Effector memory CD4-positive, alpha-beta T cell (primary cell): ENCODE results near the gene IFT81.
A peak's percentile ranks its signal among the peaks of the same experiment; 100 is the strongest.

ENCODE experiments used
- DNase-seq, 3 donors: peaks; one replicate each; pipeline ENCODE4 v3.0.0-alpha.2; 2020
- H3K27ac ChIP-seq: 2 replicates; pipeline ENCODE4 v1.7.0; 2013; ENCODE audit warnings: mild to moderate bottlenecking, low read length, moderate library complexity; ENCODE audit not compliant: insufficient read depth, poor library complexity, severe bottlenecking
- H3K27me3 ChIP-seq: replicated peaks from 2 replicates; pipeline ENCODE4 v1.7.0; 2013; ENCODE audit warnings: mild to moderate bottlenecking, low read length; ENCODE audit not compliant: insufficient read depth, control insufficient read depth, poor library complexity, severe bottlenecking
- H3K36me3 ChIP-seq: 2 replicates; pipeline ENCODE4 v1.7.0; 2013; ENCODE audit warnings: mild to moderate bottlenecking, low read length, moderate library complexity; ENCODE audit not compliant: control insufficient read depth, insufficient read depth
- H3K4me1 ChIP-seq: 2 replicates; pipeline ENCODE4 v1.7.0; 2013; ENCODE audit warnings: low read length, mild to moderate bottlenecking; ENCODE audit not compliant: control insufficient read depth, insufficient read depth, poor library complexity, severe bottlenecking
- H3K4me3 ChIP-seq: 2 replicates; pipeline ENCODE4 v1.7.0; 2013; ENCODE audit warnings: low read length, low read depth, mild to moderate bottlenecking; ENCODE audit not compliant: insufficient read depth, poor library complexity, severe bottlenecking
- H3K9me3 ChIP-seq: 2 replicates; pipeline ENCODE4 v1.7.0; 2013; ENCODE audit warnings: mild to moderate bottlenecking, low read length, moderate library complexity; ENCODE audit not compliant: control insufficient read depth

Gene IFT81

DNA sequence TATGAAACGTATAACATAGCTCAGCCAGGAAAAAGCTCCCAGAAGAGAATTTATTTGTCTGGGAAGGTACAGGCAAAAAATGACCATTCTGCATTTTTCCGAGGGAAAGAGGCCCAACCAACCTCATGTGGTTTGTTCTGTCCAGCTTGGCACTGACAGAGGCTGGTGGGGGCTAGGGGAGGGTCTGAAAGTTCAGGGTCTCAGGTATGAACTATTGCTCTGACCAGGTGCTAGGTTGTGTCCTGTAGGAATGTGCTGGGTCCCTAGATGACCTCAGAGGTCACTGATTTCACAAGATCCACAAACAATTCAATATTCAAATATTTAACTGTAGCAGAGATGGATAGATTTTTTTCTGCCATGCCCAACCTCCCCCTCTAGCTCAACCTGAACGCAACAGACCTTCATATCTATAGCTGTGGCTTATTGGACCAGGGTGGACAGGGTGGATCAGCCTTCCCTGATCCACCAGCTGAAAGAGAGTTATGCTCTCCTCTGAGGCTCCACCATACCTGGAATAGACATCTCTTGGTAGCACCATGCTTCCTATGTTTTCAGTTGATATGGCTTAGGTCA lies 32.9 kb upstream of the IFT81 start:
- DNase-seq: no peak
- Histone ChIP-seq H3K27me3 (no peaks in the 10 kb centered on the region), H3K9me3 (no peaks in the 10 kb centered on the region), H3K36me3 (no peaks in the 10 kb centered on the region), H3K27ac (no peak overlapping the region), H3K4me3 (no peak overlapping the region), H3K4me1 (no peaks in the 10 kb centered on the region)

DNA sequence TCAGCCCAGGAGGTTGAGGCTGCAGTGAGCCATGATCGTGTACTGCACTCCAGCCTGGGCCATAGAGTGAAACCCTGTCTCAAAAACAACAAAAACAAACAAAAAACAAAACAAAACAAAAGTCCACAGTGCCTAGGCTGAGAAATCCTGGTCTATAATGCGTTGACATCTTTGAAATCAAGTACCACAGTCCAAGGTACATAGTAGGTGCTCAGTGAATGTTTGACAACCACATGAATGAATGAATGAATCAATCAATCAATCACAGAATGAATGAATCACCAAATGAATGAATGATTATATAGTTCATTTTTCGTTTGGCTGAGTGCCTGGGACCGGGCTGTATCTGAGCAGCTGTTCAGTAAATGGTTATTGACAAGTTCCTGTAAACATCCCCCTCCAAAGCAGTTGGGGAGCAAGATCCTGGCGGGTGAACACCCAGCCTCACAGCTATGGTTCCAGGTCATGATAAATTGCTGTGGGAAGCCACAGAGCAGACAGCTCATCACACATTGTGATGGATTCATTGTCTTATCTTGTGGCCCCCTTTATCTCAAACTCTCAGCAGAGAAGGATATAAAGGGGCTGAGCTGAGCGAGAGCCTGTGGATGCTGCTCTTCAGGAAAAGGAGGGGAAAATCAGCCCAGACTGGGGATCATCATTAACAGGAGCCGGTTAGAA lies 30.4 kb upstream of the IFT81 start:
- H3K36me3 ChIP-seq: no peaks in the 10 kb centered on the region
- no peaks in the 10 kb centered on the region for H3K4me1 ChIP-seq
- no peak overlapping the region for H3K4me3 ChIP-seq
- no peaks in the 10 kb centered on the region for H3K9me3 ChIP-seq
- no peak overlapping the region for H3K27ac ChIP-seq
- no peak for DNase-seq
- H3K27me3 ChIP-seq: no peaks in the 10 kb centered on the region

DNA sequence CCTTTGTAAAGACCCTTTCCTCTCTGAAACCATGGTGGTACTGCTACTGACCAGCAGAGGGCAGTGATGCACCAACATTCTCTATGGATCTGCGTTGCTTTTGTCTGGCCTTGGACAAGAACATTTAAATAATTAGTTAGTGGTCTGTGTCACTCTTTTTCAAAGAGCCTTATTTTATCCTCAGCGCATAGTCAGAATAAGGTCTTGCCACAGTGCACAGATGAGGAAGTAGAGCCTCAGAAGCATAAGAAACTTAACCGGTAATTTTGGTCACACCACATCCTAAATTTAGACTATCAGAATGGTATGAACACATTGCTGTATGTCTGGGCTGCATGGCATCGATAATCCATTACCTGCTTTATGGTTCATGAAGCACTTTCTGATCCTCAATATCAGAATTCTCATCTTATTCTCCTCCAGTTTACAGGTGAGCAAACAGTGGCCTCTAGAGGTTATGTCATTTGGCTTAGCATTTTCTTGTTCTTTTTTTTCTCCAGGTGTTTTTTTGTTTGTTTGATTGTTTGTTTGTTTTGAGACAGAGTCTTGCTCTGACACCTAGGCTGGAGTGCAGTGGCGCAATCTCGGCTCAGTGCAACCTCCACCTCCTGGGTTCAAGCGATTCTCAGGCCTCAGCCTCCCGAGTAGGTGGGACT lies 23.7 kb upstream of the IFT81 start:
- H3K9me3 ChIP-seq: no peaks in the 10 kb centered on the region
- H3K27ac ChIP-seq: no peak overlapping the region
- peaks cover 4% of the 10 kb centered on the region for H3K4me1 ChIP-seq
- H3K27me3 ChIP-seq: no peaks in the 10 kb centered on the region
- no peaks in the 10 kb centered on the region for H3K36me3 ChIP-seq
- no peak overlapping the region for H3K4me3 ChIP-seq
- peak; percentile 28 to 51 (median 32) for DNase-seq

DNA sequence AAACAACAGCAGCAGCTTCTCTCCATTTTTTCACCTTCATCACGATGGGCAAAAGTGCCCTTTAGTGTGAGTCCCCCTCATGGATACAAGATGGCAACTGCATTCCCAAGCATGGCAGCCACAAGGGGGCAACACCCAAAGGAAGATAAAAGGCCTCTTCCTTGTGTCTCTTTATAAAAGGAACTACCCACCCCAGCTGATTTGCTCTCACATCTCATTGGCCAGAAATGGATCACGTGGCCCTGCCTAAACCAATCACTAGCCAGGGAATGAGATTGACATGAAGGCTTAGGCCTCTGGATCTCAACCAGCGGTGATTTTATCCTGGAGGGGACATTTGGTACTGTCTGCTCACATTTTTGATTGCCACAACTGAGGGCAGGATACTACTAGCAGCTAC lies 21.9 kb upstream of the IFT81 start:
- DNase-seq: peak in 1 of 3 donors; percentile 7
- Histone ChIP-seq H3K4me3 (no peak overlapping the region), H3K36me3 (no peaks in the 10 kb centered on the region), H3K4me1 (peaks cover 4% of the 10 kb centered on the region), H3K27me3 (no peaks in the 10 kb centered on the region), H3K27ac (no peak overlapping the region), H3K9me3 (no peaks in the 10 kb centered on the region)

DNA sequence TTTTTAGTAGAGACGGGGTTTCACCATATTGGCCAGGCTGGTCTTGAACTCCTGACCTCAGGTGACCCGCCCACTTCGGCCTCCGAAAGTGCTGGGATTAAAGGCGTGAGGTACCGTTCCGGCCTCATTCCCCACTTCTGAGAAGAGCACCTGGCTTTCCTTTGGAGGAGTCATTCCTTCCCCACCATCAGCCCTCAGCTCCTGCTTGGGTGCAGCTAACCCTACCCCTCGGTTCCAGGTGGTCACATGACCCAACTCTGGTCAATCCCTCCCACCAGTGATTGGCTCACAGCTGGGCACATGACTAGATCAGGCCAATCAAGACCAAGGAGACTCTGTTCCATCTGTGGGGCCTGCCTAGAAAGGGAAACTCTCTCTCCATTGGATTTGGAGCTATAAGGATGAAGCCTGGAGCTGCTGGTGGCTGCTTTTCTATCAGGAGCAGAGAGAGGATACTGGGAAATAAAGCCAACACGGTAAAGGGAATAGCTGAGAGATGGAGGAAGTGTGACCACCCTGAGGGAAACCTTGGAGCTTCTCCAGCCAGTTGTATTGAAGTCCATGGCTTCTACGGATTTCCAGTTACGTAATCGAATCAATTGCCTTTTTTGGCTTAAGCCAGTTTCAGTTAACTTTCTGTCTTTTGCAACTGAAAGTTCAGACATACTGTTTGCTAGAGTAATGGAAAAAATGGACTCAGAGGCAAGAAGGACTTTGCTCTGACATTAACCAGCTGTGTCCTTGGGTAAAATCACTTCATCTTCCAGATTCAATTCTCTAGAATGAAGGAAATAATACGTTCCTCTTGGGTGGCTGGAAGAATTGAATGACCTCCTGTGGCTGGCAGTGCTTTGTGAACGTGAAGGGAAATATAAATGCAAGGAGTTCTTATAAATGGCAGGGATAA lies 19.7 kb upstream of the IFT81 start:
- no peaks in the 10 kb centered on the region for H3K9me3 ChIP-seq
- no peaks in the 10 kb centered on the region for H3K36me3 ChIP-seq
- H3K27ac ChIP-seq: no peak overlapping the region
- no peak for DNase-seq
- H3K27me3 ChIP-seq: no peaks in the 10 kb centered on the region
- no peak overlapping the region for H3K4me3 ChIP-seq
- peaks cover 4% of the 10 kb centered on the region for H3K4me1 ChIP-seq

GRCh38 chr12:110105159-110105558 lies 19.0 kb upstream of the IFT81 start:
- peaks cover 3% of the 10 kb centered on the region for H3K4me1 ChIP-seq
- no peak overlapping the region for H3K27ac ChIP-seq
- no peaks in the 10 kb centered on the region for H3K27me3 ChIP-seq
- no peak overlapping the region for H3K4me3 ChIP-seq
- no peak for DNase-seq
- H3K9me3 ChIP-seq: no peaks in the 10 kb centered on the region
- H3K36me3 ChIP-seq: no peaks in the 10 kb centered on the region

DNA sequence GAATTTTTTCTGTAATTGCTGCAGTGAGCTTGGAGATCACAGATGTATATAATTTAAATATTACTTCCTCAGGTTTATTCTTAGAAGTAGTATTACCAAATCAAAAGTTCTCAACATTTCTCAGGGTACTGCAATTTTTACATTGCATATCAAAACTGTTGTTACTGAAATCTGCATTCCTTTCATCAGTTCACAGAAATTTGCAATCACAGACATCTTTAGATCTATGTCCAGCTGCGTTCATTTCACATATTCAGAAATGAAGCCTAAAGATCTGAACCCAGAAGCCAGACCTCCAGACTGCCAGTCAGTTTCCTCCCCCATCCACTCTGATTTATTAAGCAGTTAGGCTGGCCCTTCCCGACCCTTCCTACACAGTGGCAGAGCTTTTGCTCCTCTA lies 18.2 kb upstream of the IFT81 start:
- no peaks in the 10 kb centered on the region for H3K4me1 ChIP-seq
- no peak overlapping the region for H3K27ac ChIP-seq

GRCh38 chr12:110107369-110108281 lies 16.5 kb upstream of the IFT81 start:
- no peak for DNase-seq
- Histone ChIP-seq H3K36me3 (no peaks in the 10 kb centered on the region), H3K27me3 (no peaks in the 10 kb centered on the region), H3K4me3 (no peak overlapping the region), H3K9me3 (no peaks in the 10 kb centered on the region), H3K27ac (no peak overlapping the region), H3K4me1 (no peaks in the 10 kb centered on the region)

More for the DNA sequence above, 18.2 kb upstream of the IFT81 start:
- Histone ChIP-seq H3K27me3 (no peaks in the 10 kb centered on the region), H3K9me3 (no peaks in the 10 kb centered on the region), H3K4me3 (no peak overlapping the region), H3K36me3 (no peaks in the 10 kb centered on the region)
- DNase-seq: no peak

GRCh38 chr12:110108309-110109036 lies 15.7 kb upstream of the IFT81 start:
- Histone ChIP-seq H3K9me3 (no peaks in the 10 kb centered on the region), H3K27ac (no peak overlapping the region), H3K36me3 (no peaks in the 10 kb centered on the region), H3K27me3 (no peaks in the 10 kb centered on the region), H3K4me1 (no peaks in the 10 kb centered on the region), H3K4me3 (no peak overlapping the region)
- no peak for DNase-seq
